Caco-2 (cell line): ENCODE results near the gene LRRC8B. TPM values are rescaled to one million over a fixed set of nuclear protein-coding genes. Genes with fewer than 3 reads are reported as not detected.
"Not testable (repeated sequence)": the region's sequence is repeated elsewhere in the genome, so short reads cannot be mapped to it uniquely, and the experiment has no call there.

Experiments
- BruUV-seq: library from RNA; stranded (reverse); fragments of 400-500 nt; replicated peaks from 2 replicates; lab custom pipeline; 2021; lab: Mats Ljungman, UMichigan
- CTCF ChIA-PET: fragments of 300-600 bp; sonication (Branson Sonifier 250); formaldehyde crosslinking; loops from one replicate; lab custom pipeline; 2022; ENCODE audit warnings: antibody characterized with exemption; lab: Charles Lee
- POLR2A ChIA-PET: fragments of 300-600 bp; sonication (Branson Sonifier 250); formaldehyde crosslinking; loops from one replicate; lab custom pipeline; 2022; ENCODE audit warnings: antibody characterized with exemption; lab: Charles Lee
- DNase-seq, 2 experiments: peaks; one replicate each; pipeline versions ENCODE4 v3.0.0 to v3.0.0-alpha.2; 2020 to 2022
- H3K27me3 ChIP-seq: replicated peaks from 2 replicates; pipeline ENCODE4 v1.6.0; 2011; ENCODE audit warnings: low read length; ENCODE audit not compliant: control insufficient read depth, insufficient read depth
- H3K36me3 ChIP-seq: 2 replicates; pipeline ENCODE4 v1.5.1; 2011; ENCODE audit warnings: low read length; ENCODE audit not compliant: control insufficient read depth, insufficient read depth
- H3K4me1 ChIP-seq: fragments of 250-450 bp; sonication (Bioruptor Pico); 2 replicates; pipeline ENCODE4 v1.5.1; 2020; ENCODE audit warnings: mild to moderate bottlenecking
- H3K4me3 ChIP-seq: 2 replicates; pipeline ENCODE4 v1.5.1; 2011; ENCODE audit warnings: low read depth, mild to moderate bottlenecking, control low read depth, low read length
- H3K9me3 ChIP-seq: fragments of 250-450 bp; sonication (Bioruptor Pico); 2 replicates; pipeline ENCODE4 v1.5.1; 2020; ENCODE audit warnings: mild to moderate bottlenecking, moderate library complexity
- H3K27ac Mint-ChIP-seq: one replicate; pipeline ENCODE4 v1.8.0; 2022; ENCODE audit warnings: mixed read lengths; ENCODE audit not compliant: unreplicated experiment
- H3K27me3 Mint-ChIP-seq: one replicate; pipeline ENCODE4 v1.8.0; 2022; ENCODE audit warnings: mixed read lengths; ENCODE audit not compliant: insufficient read depth, unreplicated experiment
- H3K36me3 Mint-ChIP-seq: one replicate; pipeline ENCODE4 v1.8.0; 2022; ENCODE audit warnings: mild to moderate bottlenecking, mixed read lengths; ENCODE audit not compliant: insufficient read depth, unreplicated experiment
- H3K4me1 Mint-ChIP-seq: one replicate; pipeline ENCODE4 v1.8.0; 2022; ENCODE audit warnings: low read depth, mixed read lengths; ENCODE audit not compliant: unreplicated experiment
- H3K4me3 Mint-ChIP-seq: one replicate; pipeline ENCODE4 v1.8.0; 2022; ENCODE audit warnings: mild to moderate bottlenecking, moderate library complexity, mixed read lengths; ENCODE audit not compliant: unreplicated experiment
- H3K9me3 Mint-ChIP-seq: one replicate; pipeline ENCODE4 v1.8.0; 2022; ENCODE audit warnings: mixed read lengths; ENCODE audit not compliant: unreplicated experiment
- intact Hi-C: fragments of 100-400 bp; cut with micrococcal nuclease; formaldehyde crosslinking; loops from one replicate; pipeline ENCODE4 v1.10.0; 2022; ENCODE audit not compliant: unreplicated experiment
- total RNA-seq: library from RNA; stranded (reverse); gene quantifications from 2 replicates; pipeline ENCODE4 v1.2.3, GENCODE V29; 2022
- TF ChIP-seq, protein P1 (sequence below), 2 experiments: fragments of 200-600 bp in 1 of 2; IDR thresholded peaks; 1 replicate in 1 of 2; 2 replicates in 1 of 2; pipeline versions ENCODE4 v1.5.1 to v1.8.0; 2011 to 2022; ENCODE audit warnings: antibody characterized with exemption in 1 of 2, control low read depth in 1 of 2, inconsistent platforms in 1 of 2, low read depth in 1 of 2, low read length in 1 of 2, mild to moderate bottlenecking in 1 of 2, moderate library complexity in 1 of 2; ENCODE audit not compliant: insufficient read depth in 1 of 2, severe bottlenecking in 1 of 2, unreplicated experiment in 1 of 2

LRRC8B gene
- total RNA-seq, 1 experiment from 2014 or later: 10.8 TPM

GRCh38 chr1:89627596-89627962 is 103.0 kb downstream of the LRRC8B start:
- Mint-ChIP-seq H3K4me1 (no peaks in the 10 kb centered on the region), H3K36me3 (no peaks in the 10 kb centered on the region), H3K4me3 (no peak overlapping the region), H3K27ac (no peak overlapping the region), H3K9me3 (no peaks in the 10 kb centered on the region), H3K27me3 (no peaks in the 10 kb centered on the region)
- BruUV-seq: no TSS peak
- H3K27me3 ChIP-seq: no peaks in the 10 kb centered on the region
- no peaks in the 10 kb centered on the region for H3K4me1 ChIP-seq
- no peaks in the 10 kb centered on the region for H3K9me3 ChIP-seq
- H3K4me3 ChIP-seq: no peak overlapping the region
- CTCF ChIA-PET: interaction anchor here (0.6 kb wide), 1 partner anchor 10 kb away, joined by 3 read pairs; no protein-coding TSS in a partner anchor
- H3K36me3 ChIP-seq: no peaks in the 10 kb centered on the region
- POLR2A ChIA-PET: no interaction called here
- TF ChIP-seq, protein P1, sequence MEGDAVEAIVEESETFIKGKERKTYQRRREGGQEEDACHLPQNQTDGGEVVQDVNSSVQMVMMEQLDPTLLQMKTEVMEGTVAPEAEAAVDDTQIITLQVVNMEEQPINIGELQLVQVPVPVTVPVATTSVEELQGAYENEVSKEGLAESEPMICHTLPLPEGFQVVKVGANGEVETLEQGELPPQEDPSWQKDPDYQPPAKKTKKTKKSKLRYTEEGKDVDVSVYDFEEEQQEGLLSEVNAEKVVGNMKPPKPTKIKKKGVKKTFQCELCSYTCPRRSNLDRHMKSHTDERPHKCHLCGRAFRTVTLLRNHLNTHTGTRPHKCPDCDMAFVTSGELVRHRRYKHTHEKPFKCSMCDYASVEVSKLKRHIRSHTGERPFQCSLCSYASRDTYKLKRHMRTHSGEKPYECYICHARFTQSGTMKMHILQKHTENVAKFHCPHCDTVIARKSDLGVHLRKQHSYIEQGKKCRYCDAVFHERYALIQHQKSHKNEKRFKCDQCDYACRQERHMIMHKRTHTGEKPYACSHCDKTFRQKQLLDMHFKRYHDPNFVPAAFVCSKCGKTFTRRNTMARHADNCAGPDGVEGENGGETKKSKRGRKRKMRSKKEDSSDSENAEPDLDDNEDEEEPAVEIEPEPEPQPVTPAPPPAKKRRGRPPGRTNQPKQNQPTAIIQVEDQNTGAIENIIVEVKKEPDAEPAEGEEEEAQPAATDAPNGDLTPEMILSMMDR (IDR thresholded peaks at IDR 0.05; ENCODE audit: insufficient read depth in 1 of 2, low read depth in 1 of 2, low read length in 1 of 2, severe bottlenecking in 1 of 2, unreplicated experiment in 1 of 2): no peak
- intact Hi-C loops: no loop called here
- no peak for DNase-seq

DNA sequence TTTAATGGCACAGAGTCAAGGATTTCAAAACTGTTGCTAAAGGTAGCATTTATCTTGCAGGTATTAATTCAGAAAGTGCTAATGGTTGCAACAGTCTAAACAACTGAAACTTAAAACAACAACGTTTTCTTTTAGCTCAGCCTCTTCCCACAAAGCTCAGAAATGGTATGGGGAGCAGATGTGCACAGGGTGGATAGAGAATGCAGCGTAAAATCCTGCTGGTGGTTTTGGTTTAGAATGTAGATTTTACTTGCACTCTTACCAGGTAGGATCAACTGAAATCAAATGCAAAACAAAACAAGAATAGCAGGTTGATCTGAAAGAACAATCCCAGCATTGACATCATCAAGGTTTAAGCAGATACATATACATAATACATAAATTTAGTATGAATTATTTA is 104.5 kb downstream of the LRRC8B start:
- DNase-seq: no peak
- H3K9me3 ChIP-seq: no peaks in the 10 kb centered on the region
- H3K4me3 Mint-ChIP-seq: no peak overlapping the region
- H3K9me3 Mint-ChIP-seq: no peaks in the 10 kb centered on the region
- POLR2A ChIA-PET: no interaction called here
- CTCF ChIA-PET: no interaction called here
- H3K4me1 ChIP-seq: peaks cover 6% of the 10 kb centered on the region; the same call in 1 of the 2 replicates
- TF ChIP-seq, protein P1 (IDR thresholded peaks at IDR 0.05; ENCODE audit: insufficient read depth in 1 of 2, low read depth in 1 of 2, low read length in 1 of 2, severe bottlenecking in 1 of 2, unreplicated experiment in 1 of 2): no peak
- no peaks in the 10 kb centered on the region for H3K4me1 Mint-ChIP-seq
- no peak overlapping the region for H3K4me3 ChIP-seq
- intact Hi-C loops: loop anchor here (1.0 kb wide), 1 partner anchor 133 kb away; no protein-coding TSS in a partner anchor
- no peak overlapping the region for H3K27ac Mint-ChIP-seq
- BruUV-seq: no TSS peak
- no peaks in the 10 kb centered on the region for H3K27me3 ChIP-seq
- no peaks in the 10 kb centered on the region for H3K36me3 Mint-ChIP-seq
- H3K27me3 Mint-ChIP-seq: no peaks in the 10 kb centered on the region
- H3K36me3 ChIP-seq: no peaks in the 10 kb centered on the region

DNA sequence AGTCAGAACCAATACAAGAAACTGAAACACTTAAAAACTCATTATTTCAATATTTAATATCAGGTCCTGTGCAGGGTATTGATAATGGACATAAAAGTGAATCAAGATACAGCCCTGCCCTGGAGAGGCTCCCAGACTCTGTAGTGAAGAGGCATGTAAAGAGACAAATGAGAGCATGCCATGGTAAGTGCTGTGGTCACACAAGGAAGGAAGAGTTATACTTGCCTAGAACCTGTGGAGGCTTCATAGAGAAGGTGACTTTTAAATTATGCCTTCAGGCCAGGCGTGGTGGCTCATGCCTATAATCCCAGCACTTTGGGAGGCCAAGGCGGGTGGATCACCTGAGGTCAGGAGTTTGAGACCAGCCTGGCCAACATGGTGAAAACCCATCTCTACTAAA is 105.0 kb downstream of the LRRC8B start:
- CTCF ChIA-PET, H3K4me3 Mint-ChIP-seq, H3K9me3 ChIP-seq, DNase-seq, H3K9me3 Mint-ChIP-seq, H3K4me1 ChIP-seq, H3K36me3 ChIP-seq, H3K4me3 ChIP-seq, POLR2A ChIA-PET, H3K27me3 ChIP-seq, H3K36me3 Mint-ChIP-seq, BruUV-seq, H3K27ac Mint-ChIP-seq, H3K27me3 Mint-ChIP-seq, H3K4me1 Mint-ChIP-seq: not testable (repeated sequence)
- intact Hi-C loops: loop anchor here (1.0 kb wide), 1 partner anchor 133 kb away; no protein-coding TSS in a partner anchor

- H3K27me3 ChIP-seq: no peaks in the 10 kb centered on the region
- no peak for DNase-seq
- CTCF ChIA-PET: no interaction called here
- no peaks in the 10 kb centered on the region for H3K36me3 ChIP-seq
- Mint-ChIP-seq H3K36me3 (no peaks in the 10 kb centered on the region), H3K27ac (no peak overlapping the region), H3K4me1 (no peaks in the 10 kb centered on the region), H3K4me3 (no peak overlapping the region), H3K27me3 (no peaks in the 10 kb centered on the region), H3K9me3 (no peaks in the 10 kb centered on the region)
- no peak overlapping the region for H3K4me3 ChIP-seq
- intact Hi-C loops: no loop called here
- peaks cover 6% of the 10 kb centered on the region; the same call in 1 of the 2 replicates for H3K4me1 ChIP-seq
- POLR2A ChIA-PET: no interaction called here
- no TSS peak for BruUV-seq
- H3K9me3 ChIP-seq: no peaks in the 10 kb centered on the region
- TF ChIP-seq, protein P1 (IDR thresholded peaks at IDR 0.05; ENCODE audit: insufficient read depth in 1 of 2, low read depth in 1 of 2, low read length in 1 of 2, severe bottlenecking in 1 of 2, unreplicated experiment in 1 of 2): no peak
These were observed 105.4 kb downstream of the LRRC8B start for GRCh38 chr1:89630048-89630447.
